HuH-7.5 (cell line): Measurements from ENCODE around the gene ZFP36.
A peak's percentile ranks its signal among the peaks of the same experiment; 100 is the strongest.
"Not testable (repeated sequence)": the region's sequence is repeated elsewhere in the genome, so short reads cannot be mapped to it uniquely, and the experiment has no call there.

Experiments
- DNase-seq: peaks from one replicate; pipeline ENCODE4 v3.0.0; 2011; ENCODE audit warnings: low spot score

ZFP36 gene, protein sequence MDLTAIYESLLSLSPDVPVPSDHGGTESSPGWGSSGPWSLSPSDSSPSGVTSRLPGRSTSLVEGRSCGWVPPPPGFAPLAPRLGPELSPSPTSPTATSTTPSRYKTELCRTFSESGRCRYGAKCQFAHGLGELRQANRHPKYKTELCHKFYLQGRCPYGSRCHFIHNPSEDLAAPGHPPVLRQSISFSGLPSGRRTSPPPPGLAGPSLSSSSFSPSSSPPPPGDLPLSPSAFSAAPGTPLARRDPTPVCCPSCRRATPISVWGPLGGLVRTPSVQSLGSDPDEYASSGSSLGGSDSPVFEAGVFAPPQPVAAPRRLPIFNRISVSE

DNA sequence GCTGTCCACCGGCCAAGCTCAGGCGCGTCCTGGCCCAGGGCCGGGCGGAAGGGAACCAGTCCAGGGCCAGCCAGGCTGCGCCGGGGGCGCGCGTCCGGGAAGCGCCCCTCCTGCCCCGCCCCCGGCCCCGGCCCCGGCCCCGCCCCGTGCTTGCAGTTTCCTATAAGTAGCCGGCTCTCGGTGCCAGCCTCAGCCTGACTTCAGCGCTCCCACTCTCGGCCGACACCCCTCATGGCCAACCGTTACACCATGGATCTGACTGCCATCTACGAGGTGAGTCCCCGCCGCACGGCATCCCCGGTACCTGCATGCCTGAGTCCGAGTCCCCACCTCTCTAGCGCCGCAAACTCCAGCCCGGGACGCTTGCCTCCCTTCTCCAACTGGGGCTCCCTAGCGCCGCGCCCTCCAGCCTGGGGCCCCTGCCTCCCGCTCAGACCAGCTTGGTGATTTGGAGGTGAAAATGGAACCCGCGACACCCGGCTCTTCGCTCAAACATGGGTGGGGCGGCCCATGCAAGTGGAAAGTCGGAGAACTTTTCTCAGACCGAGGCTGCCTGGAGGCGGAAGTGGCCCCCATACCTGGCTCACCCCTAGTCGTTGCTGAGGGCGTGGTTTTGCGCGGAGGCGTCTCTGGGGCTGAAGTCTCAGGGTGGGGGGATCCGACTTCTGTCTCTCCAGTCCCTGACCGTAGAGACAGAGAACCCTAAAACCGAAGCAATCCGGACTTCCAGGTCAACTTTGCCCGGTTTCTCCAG, at the start of gene ZFP36:
Gene ZFP36 (plus strand): TSS at position 192 of the 754 bp plus-strand sequence. CDS start 58 bp downstream, at position 250.
- DNase-seq: peak; percentile 98

DNA sequence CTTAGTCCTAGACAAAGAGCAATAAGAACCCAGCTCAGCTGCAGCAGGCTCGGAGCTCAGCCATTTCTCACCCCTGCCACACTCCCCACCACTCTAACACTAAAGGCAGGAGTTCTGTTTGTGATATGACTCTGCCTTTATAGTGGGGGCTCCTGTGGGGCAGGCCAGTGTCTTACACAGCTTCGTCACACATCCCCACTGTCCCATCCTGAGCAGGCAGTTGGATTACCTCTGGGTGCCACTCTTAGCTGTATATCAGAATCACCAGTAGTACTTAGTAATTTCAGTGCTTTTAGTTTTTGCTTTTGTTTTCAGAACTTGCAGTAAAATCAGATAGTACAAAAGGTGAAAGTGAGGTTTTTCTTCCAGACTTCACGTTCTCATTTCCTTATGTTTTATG, 47.6 kb upstream of the ZFP36 start:
- DNase-seq: no peak

DNA sequence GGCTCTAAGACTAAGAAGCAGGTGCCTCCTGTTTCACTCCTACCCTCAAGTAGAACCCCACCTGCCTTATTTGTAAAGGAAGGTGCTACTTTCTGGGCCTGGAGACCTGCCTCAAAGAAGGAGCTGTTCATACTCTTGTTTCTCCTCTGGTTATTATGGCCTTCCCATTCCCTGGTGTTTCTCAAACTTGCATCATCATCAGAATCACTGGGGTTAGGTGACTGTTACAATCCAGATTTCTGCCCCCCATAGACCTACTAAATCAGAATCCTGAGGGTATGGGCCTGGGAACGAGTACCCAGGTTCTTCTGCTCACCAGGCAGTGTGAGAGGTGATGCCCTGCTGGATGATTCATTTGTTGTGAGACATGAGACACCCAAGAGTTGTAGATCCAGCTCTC, 46.0 kb upstream of the ZFP36 start:
- no peak for DNase-seq

DNA sequence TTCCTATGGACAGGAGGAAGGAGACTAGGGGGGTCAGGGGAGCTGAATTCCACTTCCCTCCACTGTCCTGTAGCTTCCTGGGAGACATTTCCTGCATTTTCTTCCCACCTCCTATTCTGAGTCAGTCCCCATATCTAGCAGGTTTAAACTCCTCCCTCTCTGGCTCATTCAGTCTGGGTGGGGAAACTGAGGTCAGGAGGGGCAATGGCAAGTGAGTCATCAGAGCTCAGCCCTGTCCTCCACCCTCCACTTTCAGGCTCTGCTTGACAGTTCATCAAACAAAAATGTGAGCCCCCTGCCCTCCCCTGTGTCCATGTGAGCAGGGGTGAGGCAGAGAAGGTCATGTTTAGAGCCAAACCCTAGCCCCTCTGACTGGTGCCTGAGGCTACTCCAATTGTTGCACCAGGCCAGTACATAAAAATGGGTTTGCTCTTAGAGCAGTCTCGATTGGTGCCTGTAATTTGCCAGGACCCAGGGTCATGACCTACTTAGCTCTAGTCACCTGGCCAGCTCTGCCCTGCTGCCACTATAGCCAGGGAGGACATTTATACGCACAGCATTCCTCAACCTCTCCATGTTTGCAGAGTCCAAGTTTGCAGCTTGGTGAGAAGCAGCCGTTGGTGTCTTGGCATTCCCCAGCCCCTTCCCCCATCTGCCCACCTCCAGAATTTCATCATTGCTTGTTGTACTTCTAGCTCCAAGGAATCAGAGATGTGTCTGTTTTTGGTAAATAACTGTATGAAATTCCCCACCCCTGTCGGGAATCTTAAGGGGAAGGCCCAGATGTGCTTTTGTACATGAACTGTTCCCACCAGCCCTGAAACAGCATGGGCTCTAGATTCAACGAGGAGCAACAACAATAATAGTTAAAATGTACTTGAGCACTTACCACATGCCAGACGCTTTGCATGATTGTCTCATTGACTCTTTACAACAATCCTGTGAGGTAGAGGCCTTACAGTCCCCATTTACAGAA, 43.7 kb upstream of the ZFP36 start:
- DNase-seq: no peak

DNA sequence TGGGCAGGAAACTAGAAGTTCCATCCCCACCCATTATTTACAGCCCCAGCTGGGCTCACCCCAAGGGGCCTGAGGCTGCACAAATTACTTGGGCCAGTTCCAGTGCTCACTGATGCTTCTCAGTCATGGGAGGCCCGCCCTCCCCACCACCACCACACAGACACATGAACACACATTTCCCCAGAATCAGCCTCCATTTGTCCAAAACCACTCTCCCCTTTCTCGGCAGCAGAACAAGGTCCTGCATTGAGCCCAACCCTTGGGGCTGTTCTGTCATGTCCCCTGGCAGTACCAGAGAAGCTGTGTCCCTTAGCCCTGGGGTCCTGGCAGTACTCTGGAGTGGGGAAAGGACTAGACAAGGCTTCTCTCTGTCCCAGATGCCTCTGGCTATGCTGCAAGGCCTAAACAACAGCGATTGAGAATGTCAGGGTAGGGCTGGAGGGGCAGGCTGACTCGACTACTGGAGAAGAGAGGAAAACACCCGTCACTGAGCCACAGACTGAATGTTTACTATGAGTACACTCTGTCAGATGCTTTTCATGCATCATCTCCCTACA, 42.7 kb upstream of the ZFP36 start:
- no peak for DNase-seq

DNA sequence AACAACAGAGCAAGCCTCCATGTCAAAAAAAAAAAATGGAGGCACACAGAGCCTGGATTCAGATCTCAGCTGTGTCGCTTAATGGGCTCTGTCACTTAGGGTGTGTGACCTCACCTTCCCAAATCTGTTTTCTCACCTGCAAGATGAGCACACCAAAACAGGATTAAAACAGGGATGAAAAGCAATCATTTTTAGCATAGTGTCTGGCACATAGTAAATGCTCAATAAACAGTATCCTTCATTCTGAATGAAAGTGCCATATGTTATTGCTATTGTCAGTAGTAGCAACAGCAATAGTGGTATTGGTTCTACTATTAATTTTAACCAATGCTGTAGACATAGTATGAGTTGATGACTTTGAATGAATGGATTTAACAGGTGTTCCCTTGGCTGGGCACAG, 41.1 kb upstream of the ZFP36 start:
- no peak for DNase-seq

DNA sequence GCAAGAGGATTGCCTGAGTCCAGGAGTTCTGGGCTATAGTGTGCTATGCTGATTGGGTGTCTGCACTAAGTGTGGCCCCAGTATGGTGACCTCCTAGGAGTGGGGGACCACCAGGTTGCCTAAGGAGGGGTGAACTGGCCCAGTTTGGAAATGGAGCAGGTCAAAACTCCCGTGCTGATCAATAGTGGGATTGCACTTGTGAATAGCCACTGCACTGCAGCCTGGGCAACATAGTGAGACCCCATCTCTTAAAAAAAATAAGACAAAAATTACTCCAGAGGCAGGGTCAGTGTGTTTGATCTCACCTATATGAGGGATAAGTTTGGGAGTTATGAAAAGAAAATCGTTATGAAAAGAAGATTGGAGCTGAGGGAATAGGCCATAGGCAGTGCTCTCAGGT, 37.4 kb upstream of the ZFP36 start:
- no peak for DNase-seq

DNA sequence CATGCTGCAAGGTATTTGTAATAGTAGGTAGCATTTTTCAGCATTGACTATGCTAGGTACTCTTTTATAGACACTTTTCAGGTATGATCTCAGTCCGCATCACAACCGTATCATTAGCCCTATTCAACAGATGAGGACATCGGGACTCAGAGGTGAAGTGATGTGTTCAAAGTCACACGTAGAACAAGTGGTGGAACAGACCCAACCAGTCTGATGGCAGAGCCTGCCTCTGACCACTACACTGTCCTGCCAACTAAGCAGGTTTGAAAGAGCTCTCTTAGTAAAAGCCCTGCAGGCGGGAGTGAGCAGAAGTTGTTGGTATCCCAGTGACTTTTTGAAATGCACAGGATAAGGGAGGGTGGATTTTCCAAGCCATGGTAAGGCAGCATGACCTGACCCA, 35.9 kb upstream of the ZFP36 start:
- DNase-seq: no peak

DNA sequence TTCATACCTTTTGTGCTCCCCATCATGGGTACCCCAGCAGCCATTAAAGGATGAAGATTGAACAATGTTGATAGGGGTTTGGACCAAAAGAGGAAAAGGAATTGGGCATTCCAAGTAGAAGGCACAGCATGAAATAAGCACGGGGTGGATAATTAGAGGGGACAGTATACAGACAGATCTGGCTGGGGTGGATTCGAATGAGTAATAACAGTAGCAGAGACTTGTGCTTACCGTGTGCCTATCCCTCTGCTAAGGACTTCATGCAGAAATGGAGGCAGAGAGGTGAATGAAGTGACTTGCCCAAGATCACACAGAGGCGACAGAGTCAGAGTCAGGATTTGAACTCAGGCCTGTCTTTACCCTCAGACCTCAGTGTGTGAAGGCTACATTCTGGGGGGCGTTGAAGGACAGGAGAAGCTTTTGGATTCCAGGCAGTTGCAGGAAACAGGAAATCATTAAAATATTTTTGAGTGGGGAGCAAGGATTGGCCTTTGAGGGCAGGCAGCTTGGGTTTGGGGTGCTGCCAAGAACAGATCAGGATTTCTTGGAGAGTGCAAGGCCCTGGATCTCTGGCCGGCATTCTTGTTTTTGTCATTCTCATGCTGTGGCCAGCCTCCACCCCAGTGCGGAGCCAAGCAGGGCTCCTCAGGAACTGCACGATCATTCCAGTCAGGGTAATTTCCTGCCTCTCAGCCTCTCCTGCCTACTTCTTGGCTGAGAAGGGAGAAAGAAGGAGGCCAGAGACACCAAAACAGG, 34.4 kb upstream of the ZFP36 start:
- no peak for DNase-seq

DNA sequence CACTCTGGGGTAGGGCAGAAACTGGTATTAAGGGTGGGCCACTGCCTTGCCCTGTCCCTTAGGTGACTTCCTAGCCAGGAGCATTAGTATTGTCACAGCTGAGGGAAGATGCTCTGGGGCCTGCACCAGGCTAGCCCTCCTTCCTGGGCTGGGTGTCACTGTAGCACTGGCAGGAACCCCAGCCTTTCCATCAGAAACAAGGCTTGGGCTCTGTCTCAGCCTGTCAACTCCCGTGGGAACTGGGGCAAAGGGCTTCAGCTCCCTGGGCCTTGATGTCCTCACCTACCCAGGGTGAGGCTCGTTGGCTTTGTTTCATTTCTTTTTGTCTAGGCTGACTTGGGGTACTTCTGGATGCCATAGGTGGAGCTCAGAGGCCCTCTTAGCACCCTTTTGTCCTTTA, 33.7 kb upstream of the ZFP36 start:
- DNase-seq: no peak

DNA sequence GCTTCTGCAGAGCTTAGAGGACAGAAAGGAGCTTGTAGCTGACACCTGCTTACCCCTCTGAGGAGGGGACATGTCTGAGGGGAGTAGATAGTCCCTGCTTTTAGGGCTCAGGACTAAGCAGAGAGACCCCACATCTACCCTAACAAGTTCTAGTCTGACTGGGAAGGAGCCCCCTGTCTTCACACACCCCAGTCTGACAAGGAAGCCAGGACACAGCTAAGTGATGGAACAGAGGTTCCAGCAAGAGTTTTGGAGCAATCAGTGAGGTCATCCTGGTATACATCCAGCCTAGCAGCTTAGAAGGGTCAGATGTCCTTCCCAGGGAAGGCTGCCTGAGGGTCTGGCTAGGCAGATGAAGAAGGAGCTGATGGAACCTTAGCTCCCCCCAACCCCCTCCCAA, 30.7 kb upstream of the ZFP36 start:
- DNase-seq: no peak

DNA sequence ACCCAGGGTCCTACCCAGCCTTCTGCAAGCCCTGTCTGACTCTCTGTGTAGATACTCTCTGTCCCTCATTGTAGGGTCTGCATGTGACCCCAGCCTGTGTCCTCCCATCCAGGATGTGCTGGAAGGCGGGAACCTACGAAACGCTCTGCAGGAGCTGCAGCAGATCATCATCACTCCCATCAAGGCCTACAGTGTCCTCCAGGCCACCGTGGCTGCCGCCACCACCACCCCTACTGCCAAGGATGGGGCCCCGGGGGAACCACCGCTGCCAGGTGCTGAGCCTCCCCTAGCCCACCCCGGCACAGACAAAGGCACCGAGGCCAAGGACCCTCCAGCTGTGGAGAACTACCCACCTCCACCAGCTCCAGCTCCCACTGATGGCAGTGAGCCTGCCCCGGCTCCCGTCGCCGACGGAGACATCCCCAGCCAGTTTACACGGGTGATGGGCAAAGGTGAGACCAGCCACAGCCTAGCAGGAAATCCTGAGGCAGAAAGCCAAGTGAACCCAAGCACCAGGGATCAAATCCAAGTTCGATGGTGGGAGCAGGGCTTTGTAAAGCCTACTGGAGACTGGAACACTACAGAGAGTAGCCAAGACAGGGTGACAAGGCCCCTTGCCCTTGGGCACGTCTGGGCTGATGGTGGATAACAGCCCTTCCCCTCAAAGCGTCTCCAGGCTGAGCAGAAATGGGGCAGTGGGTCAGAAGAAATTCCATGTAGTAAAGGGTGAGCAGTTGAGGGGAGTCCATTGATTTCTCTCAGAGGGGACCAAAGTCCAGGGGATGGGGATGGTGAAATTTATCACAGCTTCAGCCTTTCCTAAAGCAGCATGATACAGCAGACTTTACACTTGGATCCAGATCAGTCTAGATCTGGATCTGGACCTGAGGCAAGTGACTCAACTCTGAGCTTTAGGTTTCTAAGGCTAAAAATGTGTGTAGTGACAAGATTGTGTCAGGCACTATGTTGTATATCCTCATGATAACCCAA, 29.0 kb upstream of the ZFP36 start:
- DNase-seq: no peak

DNA sequence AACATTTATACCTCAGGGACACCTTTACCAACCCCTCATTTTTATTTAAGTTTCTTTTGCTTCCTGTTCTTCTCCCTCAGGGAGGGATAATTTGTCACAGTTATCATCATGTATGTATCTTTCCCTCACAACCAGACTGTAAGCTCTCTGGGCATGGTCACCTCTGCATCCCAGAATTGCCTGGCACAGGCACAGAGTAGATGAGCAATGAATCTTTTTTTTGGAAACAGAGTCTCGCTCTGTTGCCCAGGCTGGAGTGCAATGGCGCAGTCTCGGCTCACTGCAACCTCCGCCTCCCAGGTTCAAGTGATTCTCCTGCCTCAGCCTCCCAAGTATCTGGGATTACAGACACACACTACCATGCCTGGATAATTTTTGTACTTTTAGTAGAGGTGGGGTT, 27.3 kb upstream of the ZFP36 start:
- DNase-seq: not testable (repeated sequence)

DNA sequence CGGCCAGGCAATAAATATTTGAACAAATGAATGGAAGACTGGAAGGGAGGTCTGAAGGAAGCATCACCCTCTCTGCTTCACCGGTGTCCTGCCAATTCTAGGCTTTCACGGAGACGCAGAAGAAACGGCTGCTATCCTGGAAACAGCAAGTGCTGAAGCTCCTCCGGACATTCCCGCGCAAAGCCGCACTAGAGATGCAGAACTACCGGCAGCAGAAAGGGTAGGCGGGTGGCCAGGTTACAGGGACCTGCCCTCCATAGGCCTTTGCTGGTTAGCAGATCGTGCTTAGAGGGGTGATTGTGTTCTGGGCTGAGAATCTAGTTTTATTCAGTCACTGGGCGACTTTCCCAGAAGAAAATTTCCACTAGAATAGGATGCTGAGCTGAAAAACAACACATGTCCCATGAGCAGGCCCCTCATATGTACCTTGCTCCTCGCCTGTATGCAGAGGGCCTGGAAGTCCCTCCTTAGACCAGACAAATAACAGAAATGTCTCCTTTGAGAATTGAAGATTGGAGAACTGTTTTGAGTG, 26.7 kb upstream of the ZFP36 start:
- no peak for DNase-seq

DNA sequence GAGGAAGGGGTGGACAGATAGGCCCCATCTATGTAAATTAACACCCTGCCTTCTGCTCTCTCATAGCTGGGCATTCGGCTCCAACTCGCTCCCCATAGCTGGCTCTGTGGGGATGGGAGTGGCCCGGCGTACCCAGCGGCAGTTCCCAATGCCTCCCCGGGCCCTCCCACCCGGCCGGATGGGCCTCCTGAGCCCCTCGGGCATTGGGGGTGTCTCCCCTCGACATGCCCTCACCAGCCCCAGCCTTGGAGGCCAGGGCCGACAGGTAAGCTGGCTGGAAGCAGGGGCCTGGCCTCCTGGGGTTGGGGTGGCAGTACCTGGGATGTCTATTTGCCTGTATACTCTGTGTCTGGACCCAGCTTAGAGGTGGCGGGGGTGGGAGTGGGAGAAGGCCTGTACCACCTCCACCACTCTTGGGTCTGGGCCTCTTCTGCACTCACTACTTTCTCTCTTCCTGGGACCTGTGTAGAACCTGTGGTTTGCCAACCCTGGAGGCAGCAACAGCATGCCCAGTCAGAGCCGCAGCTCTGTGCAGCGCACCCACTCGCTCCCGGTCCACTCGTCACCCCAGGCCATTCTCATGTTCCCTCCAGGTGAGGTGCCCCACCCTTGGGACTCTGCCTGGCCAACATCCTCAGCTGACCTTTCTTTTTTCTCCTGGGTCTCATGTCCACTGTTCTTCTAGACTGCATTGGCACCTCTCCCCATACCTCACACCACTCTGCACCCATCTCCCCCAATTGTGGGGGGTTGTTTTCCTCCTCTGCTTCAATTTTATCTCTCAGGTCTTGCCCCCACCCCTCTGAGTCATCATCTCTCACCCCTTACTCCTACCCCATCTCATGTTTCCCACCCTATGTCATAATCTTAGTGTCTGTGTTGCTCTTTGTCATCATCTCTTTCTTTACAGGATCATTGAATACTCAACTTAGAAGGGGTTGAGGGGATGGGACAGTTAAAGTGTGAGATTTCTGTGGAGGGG, 25.8 kb upstream of the ZFP36 start:
- DNase-seq: no peak

DNA sequence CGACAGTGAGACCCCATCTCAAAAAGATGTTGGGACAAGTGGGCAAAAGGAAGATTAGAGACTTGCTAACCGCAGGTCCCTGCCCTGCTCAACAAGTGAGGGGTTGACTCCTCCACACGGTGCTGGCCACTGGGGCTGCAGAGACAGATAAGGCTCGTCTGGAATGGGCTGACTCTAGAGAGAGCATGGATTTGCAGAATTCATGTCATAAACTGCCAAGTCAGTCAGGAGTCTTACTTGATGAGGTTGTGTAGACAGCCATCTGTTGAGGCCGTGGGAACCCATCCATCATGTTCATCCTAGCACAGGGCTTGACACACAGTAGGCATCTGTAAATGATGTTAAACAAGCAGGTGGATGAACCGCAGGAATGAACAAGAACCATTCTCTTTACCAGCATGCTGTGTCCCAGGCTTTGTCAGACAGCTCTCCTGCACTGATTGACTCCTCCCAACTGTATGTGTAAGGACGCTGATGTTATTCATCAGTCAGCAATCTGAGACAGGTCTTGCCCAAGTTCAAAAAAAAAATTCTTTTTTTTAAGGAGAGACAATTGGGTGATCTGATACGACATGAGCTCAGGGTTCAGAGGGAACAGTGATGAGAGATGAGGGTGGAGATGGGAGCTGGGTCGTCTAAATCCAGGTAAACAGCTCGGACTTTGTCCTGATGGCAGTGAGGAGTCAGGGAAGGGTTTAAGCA, 24.6 kb upstream of the ZFP36 start:
- DNase-seq: no peak

DNA sequence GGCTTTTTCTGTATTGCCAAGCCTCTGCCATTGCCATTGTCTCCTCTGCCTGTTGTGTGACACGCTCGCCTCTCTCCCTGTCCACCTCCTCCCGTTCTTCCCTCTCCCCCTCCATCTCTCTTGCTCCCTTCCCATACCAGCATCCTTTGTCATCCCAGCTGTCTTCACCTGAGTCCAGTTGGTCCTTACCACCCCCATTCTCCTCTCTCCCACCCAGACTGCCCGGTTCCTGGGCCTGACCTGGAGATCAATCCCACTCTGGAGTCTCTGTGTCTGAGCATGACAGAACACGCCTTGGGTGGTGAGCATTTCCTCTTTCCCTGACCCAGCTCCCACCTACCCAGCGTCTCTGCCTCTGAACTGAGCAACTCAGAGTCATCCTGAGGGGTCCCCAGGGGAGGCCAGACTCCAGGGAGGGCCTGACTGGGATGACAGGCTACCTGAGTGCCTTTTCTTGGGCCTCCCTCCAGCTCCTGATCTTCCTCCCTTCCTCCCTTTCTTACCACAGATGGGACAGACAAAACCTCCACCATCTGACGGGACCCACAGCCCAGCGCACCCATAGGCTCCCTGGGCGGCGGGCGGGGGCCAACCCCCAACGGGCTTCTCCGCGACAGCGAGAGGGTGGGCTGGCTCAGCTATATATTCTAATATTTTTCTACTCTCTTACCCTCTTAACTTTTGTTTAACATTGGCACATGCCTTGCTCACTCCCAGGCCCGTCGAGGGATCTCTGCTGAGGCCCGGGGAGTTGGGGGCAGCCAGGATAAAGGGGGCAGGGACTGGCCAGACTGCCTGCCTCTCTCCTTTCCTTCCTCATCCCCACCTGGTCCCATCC, 23.4 kb upstream of the ZFP36 start:
- DNase-seq: no peak
